GM13976 (cell line): ENCODE results near the gene SCGB1C1.
"Not testable (repeated sequence)": the region's sequence is repeated elsewhere in the genome, so short reads cannot be mapped to it uniquely, and the experiment has no call there.

Experiments used
- DNase-seq: peaks from one replicate; pipeline ENCODE4 v3.0.0; 2012; ENCODE audit warnings: low spot score
- in situ Hi-C: fragments of 300-500 bp; cut with MboI; formaldehyde crosslinking; loops from one replicate; pipeline ENCODE4 v1.12.0; 2022; ENCODE audit warnings: low sequenced_read_pairs, mixed read lengths, inconsistent platforms; ENCODE audit not compliant: unreplicated experiment
- TF ChIP-seq, protein P1 (sequence below): IDR thresholded peaks from 2 replicates; pipeline ENCODE4 v1.5.1; 2012; ENCODE audit warnings: borderline replicate concordance, mild to moderate bottlenecking; ENCODE audit not compliant: insufficient read depth; ENCODE audit errors: extremely low read depth, missing control alignments, control extremely low read depth

The SCGB1C1 gene

GRCh38 chr11:214083-214482 is 21.2 kb downstream of the SCGB1C1 start:
- TF ChIP-seq, protein P1, sequence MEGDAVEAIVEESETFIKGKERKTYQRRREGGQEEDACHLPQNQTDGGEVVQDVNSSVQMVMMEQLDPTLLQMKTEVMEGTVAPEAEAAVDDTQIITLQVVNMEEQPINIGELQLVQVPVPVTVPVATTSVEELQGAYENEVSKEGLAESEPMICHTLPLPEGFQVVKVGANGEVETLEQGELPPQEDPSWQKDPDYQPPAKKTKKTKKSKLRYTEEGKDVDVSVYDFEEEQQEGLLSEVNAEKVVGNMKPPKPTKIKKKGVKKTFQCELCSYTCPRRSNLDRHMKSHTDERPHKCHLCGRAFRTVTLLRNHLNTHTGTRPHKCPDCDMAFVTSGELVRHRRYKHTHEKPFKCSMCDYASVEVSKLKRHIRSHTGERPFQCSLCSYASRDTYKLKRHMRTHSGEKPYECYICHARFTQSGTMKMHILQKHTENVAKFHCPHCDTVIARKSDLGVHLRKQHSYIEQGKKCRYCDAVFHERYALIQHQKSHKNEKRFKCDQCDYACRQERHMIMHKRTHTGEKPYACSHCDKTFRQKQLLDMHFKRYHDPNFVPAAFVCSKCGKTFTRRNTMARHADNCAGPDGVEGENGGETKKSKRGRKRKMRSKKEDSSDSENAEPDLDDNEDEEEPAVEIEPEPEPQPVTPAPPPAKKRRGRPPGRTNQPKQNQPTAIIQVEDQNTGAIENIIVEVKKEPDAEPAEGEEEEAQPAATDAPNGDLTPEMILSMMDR = no peak
- in situ Hi-C loops = no loop called here

GRCh38 chr11:215581-216037 is 22.7 kb downstream of the SCGB1C1 start:
- TF ChIP-seq, protein P1 = no peak
- DNase-seq = no peak
- in situ Hi-C loops = no loop called here

More at GRCh38 chr11:214083-214482, 21.2 kb downstream of the SCGB1C1 start:
- DNase-seq = no peak

- DNase-seq = no peak
- in situ Hi-C loops = no loop called here
- TF ChIP-seq, protein P1 = no peak
Observed at GRCh38 chr11:216081-216974, 23.4 kb downstream of the SCGB1C1 start.

GRCh38 chr11:217704-218103 is 24.8 kb downstream of the SCGB1C1 start:
- DNase-seq = no peak
- in situ Hi-C loops = no loop called here
- TF ChIP-seq, protein P1 = no peak

GRCh38 chr11:218815-219593 is 26.1 kb downstream of the SCGB1C1 start:
- no peak for DNase-seq
- TF ChIP-seq, protein P1 = no peak
- in situ Hi-C loops = no loop called here

GRCh38 chr11:220641-221215 is 27.9 kb downstream of the SCGB1C1 start:
- DNase-seq, in situ Hi-C loops: not testable (repeated sequence)
